ENCODE data around the gene MAP3K3.

The MAP3K3 gene

GRCh38 chr17:63652106-63652505 lies 29.9 kb downstream of the MAP3K3 start:
- no peak for DNase-seq (ENCODE audit: low read depth, low spot score)

- no peak for DNase-seq (ENCODE audit: low read depth, low spot score)
Measured at GRCh38 chr17:63653050-63653449, 30.8 kb downstream of the MAP3K3 start.

- no peak for DNase-seq (ENCODE audit: low read depth, low spot score)
Measured at GRCh38 chr17:63657786-63658185, 35.6 kb downstream of the MAP3K3 start.

- no peak for DNase-seq (ENCODE audit: low read depth, low spot score)
Measured at GRCh38 chr17:63658366-63658765, 36.1 kb downstream of the MAP3K3 start.

GRCh38 chr17:63659850-63660249 lies 37.6 kb downstream of the MAP3K3 start:
- DNase-seq (ENCODE audit: low read depth, low spot score), result no peak

- DNase-seq (ENCODE audit: low read depth, low spot score), result no peak
Measured at GRCh38 chr17:63665527-63666214, 43.5 kb downstream of the MAP3K3 start.

GRCh38 chr17:63672856-63673255 lies 50.6 kb downstream of the MAP3K3 start:
- no peak for DNase-seq (ENCODE audit: low read depth, low spot score)

GRCh38 chr17:63675231-63675606 lies 53.0 kb downstream of the MAP3K3 start:
- no peak for DNase-seq (ENCODE audit: low read depth, low spot score)

- no peak for DNase-seq (ENCODE audit: low read depth, low spot score)
Measured at GRCh38 chr17:63675607-63676546, 53.7 kb downstream of the MAP3K3 start.

GRCh38 chr17:63676584-63676983 lies 54.4 kb downstream of the MAP3K3 start:
- DNase-seq (ENCODE audit: low read depth, low spot score), result no peak

GRCh38 chr17:63679214-63679613 lies 57.0 kb downstream of the MAP3K3 start:
- DNase-seq (ENCODE audit: low read depth, low spot score), result no peak

GRCh38 chr17:63680700-63681099 lies 58.5 kb downstream of the MAP3K3 start:
- DNase-seq (ENCODE audit: low read depth, low spot score), result no peak

- no peak for DNase-seq (ENCODE audit: low read depth, low spot score)
Measured at GRCh38 chr17:63681530-63681929, 59.3 kb downstream of the MAP3K3 start.

GRCh38 chr17:63682441-63682840 lies 60.2 kb downstream of the MAP3K3 start:
- no peak for DNase-seq (ENCODE audit: low read depth, low spot score)

GRCh38 chr17:63682981-63683380 lies 60.8 kb downstream of the MAP3K3 start:
- DNase-seq (ENCODE audit: low read depth, low spot score), result no peak

GRCh38 chr17:63685041-63685440 lies 62.8 kb downstream of the MAP3K3 start:
- DNase-seq (ENCODE audit: low read depth, low spot score), result no peak

- no peak for DNase-seq (ENCODE audit: low read depth, low spot score)
Measured at GRCh38 chr17:63685578-63685977, 63.4 kb downstream of the MAP3K3 start.

- DNase-seq (ENCODE audit: low read depth, low spot score), result no peak
Measured at GRCh38 chr17:63686138-63686685, 64.0 kb downstream of the MAP3K3 start.

GRCh38 chr17:63688396-63689020 lies 66.3 kb downstream of the MAP3K3 start:
- DNase-seq (ENCODE audit: low read depth, low spot score), result no peak

GRCh38 chr17:63689479-63689878 lies 67.3 kb downstream of the MAP3K3 start:
- DNase-seq (ENCODE audit: low read depth, low spot score), result no peak

GRCh38 chr17:63692195-63692816 lies 70.1 kb downstream of the MAP3K3 start:
- DNase-seq (ENCODE audit: low read depth, low spot score), result no peak

Data from smooth muscle cell of the brain vasculature (primary cell).